ENCODE measurements around the gene NTSR2. TPM values are rescaled to one million over a fixed set of nuclear protein-coding genes. Genes with fewer than 3 reads are reported as not detected.

Gene NTSR2
- total RNA-seq, 2 experiments from 2014 or later = not detected

DNA sequence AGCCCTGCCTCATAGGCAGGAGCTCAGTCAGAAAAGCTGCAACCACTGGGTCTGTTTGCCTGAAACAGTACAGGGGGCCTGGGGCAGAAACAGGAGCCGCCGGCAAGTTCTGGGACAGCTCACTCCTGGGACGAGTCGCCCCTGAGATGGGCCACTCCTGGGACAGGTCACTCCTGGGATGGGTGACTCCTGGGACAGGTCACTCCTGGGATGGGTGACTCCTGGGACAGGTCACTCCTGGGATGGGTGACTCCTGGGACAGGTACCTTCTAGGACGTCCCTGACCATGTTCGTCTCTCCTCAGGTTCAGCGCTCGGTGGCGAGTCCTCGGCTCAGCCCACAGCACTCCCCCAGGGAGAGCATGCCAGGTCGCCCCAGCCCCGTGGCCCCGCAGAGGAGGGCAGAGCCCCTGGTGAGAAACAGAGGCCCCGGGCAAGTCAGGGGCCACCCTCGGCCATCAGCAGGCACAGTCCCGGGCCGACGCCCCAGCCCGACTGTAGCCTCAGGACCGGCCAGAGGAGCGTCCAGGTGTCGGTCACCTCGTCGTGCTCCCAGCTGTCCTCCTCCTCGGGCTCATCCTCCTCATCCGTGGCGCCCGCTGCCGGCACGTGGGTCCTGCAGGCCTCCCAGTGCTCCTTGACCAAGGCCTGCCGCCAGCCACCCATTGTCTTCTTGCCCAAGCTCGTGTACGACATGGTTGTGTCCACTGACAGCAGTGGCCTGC, 51.8 kb downstream of the NTSR2 start:
- Mint-ChIP-seq H3K4me1 (no peaks in the 10 kb centered on the region), H3K27me3 (no peaks in the 10 kb centered on the region), H3K4me3 (no peak overlapping the region), H3K27ac (no peak overlapping the region), H3K36me3 (no peaks in the 10 kb centered on the region), H3K9me3 (no peaks in the 10 kb centered on the region)
- no peak for DNase-seq

DNA sequence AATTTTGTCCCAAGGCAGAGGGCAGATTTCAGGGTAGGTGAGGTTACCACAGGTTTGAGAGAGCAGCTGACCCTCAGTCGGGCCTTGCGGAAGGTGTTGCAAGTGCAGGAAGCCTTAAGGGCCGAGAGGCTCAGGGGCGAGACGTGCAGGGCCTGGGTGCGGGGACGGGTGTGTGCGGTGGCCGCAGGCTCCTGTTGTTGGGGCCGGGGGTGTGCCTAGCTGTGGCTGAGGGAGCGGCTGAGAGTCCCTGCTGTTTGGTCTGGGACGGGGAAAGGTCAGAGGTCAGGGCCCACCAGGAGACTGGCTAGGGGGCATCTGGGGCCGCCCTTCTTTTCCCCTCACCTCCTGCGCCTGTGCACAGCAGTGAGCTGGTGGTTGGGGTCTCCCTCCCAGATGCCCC, 52.5 kb downstream of the NTSR2 start:
- H3K36me3 Mint-ChIP-seq = no peaks in the 10 kb centered on the region
- no peaks in the 10 kb centered on the region for H3K27me3 Mint-ChIP-seq
- no peaks in the 10 kb centered on the region for H3K4me1 Mint-ChIP-seq
- H3K4me3 Mint-ChIP-seq = no peak overlapping the region
- no peak overlapping the region for H3K27ac Mint-ChIP-seq
- DNase-seq = no peak
- H3K9me3 Mint-ChIP-seq = no peaks in the 10 kb centered on the region

DNA sequence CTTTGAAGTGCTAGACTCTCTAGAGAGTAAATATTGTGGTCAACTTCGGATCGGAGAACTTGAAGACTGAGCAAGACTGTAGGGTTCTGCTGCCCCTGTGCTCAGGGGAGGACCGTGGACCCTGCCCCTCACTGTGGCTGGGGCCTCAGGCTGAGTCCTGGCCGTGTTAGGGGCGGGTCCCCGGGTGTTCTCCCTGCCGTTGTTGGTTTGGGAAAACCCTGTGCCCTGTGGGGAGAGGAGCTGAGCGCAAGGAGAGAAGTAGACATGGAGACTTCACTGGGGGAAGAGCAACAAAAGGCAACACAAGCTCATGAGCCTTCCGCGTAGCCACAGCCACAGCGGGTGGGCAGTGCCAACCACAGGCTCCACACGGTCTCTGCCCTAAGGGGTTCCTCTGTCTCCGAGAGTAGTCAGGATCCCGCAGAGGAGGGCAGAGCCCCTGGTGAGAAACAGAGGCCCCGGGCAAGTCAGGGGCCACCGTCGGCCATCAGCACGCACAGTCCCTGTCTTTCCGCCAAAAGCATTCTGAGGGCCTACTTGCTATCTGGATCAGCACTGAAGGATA, 53.1 kb downstream of the NTSR2 start:
- Mint-ChIP-seq H3K4me1 (no peaks in the 10 kb centered on the region), H3K4me3 (no peak overlapping the region), H3K27ac (no peak overlapping the region), H3K27me3 (no peaks in the 10 kb centered on the region), H3K9me3 (no peaks in the 10 kb centered on the region), H3K36me3 (no peaks in the 10 kb centered on the region)
- DNase-seq = no peak

DNA sequence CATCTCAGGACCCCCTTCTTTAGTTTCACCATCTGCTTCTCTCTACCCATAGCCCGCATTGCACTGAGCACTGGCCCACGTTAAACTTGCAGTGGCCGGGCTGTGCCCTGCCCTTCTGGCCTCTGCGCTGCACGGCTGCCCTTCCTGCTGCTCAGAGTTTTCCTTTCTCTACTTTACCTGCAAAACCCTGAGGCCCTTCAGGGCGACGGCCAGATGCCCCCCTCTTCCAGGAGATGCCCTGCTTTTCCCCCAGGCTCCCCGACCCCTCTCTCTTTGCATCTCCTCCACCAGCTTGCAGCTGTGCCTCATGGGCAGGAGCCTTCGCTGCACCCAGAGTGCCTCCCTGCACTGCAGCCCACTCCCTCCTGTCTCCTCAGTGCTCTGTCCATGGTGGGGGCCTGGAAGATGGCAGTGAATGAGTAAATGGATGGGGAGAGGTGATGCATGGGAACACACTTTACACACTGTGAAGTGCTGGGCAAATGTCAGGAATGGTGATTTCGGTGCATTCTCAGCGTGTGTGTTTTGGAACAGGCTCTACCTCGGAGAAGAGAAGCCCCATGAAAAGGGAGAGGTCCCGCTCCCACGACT, 53.8 kb downstream of the NTSR2 start:
- no peaks in the 10 kb centered on the region for H3K9me3 Mint-ChIP-seq
- no peak for DNase-seq
- no peaks in the 10 kb centered on the region for H3K4me1 Mint-ChIP-seq
- no peak overlapping the region for H3K27ac Mint-ChIP-seq
- no peaks in the 10 kb centered on the region for H3K36me3 Mint-ChIP-seq
- H3K27me3 Mint-ChIP-seq = no peaks in the 10 kb centered on the region
- no peak overlapping the region for H3K4me3 Mint-ChIP-seq

DNA sequence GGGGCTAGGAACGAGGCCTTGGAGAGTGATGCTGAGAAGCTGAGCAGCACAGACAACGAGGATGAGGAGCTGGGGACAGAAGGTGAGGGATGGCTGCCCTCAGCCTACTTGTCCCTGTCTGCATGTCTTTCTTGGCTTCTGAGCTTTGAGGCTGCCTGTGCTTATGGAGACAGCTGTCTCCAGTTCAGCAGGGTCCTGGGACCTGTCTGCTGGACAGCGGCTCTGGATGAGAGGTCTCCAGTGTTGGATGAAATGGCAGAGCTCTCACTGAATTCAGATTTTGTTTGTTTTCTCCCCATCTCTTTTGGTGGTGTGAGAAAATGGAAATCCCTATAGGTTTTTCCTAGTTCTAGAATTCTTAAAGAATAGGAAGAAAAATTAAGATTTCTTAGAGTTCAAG, 54.8 kb downstream of the NTSR2 start:
- no peak overlapping the region for H3K4me3 Mint-ChIP-seq
- no peaks in the 10 kb centered on the region for H3K9me3 Mint-ChIP-seq
- no peaks in the 10 kb centered on the region for H3K27me3 Mint-ChIP-seq
- H3K27ac Mint-ChIP-seq = no peak overlapping the region
- H3K36me3 Mint-ChIP-seq = no peaks in the 10 kb centered on the region
- no peaks in the 10 kb centered on the region for H3K4me1 Mint-ChIP-seq
- DNase-seq = no peak

DNA sequence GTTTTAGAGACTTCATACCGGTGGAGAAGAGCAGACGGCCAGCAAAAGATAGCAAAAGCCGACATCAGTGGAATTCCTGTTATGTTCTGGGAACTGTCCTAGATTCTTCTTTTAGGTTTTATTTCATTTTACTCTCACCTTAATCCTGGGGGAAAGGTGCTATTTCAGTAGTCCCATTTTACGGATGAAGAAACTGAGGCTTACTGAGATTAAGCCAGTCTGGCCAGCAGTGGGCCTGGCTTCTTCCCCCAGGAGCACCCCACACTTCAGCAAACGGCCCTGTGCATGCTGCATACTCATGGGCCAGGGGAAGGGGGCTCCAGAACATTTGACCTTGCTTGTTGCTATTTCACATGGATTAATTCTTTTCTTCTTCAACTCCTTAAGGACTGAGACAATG, 56.7 kb downstream of the NTSR2 start:
- Mint-ChIP-seq H3K36me3 (no peaks in the 10 kb centered on the region), H3K9me3 (no peaks in the 10 kb centered on the region), H3K27me3 (no peaks in the 10 kb centered on the region), H3K4me1 (no peaks in the 10 kb centered on the region), H3K4me3 (no peak overlapping the region), H3K27ac (no peak overlapping the region)
- DNase-seq = no peak

GRCh38 chr2:11612553-11613215, 57.3 kb downstream of the NTSR2 start:
- Mint-ChIP-seq H3K27ac (no peak overlapping the region), H3K9me3 (no peaks in the 10 kb centered on the region), H3K4me1 (no peaks in the 10 kb centered on the region), H3K4me3 (no peak overlapping the region), H3K27me3 (peaks cover 2% of the 10 kb centered on the region), H3K36me3 (no peaks in the 10 kb centered on the region)
- no peak for DNase-seq

GRCh38 chr2:11611251-11611650, 58.7 kb downstream of the NTSR2 start:
- H3K27me3 Mint-ChIP-seq = peaks cover 3% of the 10 kb centered on the region
- H3K27ac Mint-ChIP-seq = no peak overlapping the region
- no peak overlapping the region for H3K4me3 Mint-ChIP-seq
- no peaks in the 10 kb centered on the region for H3K4me1 Mint-ChIP-seq
- H3K36me3 Mint-ChIP-seq = no peaks in the 10 kb centered on the region
- no peaks in the 10 kb centered on the region for H3K9me3 Mint-ChIP-seq
- no peak for DNase-seq

DNA sequence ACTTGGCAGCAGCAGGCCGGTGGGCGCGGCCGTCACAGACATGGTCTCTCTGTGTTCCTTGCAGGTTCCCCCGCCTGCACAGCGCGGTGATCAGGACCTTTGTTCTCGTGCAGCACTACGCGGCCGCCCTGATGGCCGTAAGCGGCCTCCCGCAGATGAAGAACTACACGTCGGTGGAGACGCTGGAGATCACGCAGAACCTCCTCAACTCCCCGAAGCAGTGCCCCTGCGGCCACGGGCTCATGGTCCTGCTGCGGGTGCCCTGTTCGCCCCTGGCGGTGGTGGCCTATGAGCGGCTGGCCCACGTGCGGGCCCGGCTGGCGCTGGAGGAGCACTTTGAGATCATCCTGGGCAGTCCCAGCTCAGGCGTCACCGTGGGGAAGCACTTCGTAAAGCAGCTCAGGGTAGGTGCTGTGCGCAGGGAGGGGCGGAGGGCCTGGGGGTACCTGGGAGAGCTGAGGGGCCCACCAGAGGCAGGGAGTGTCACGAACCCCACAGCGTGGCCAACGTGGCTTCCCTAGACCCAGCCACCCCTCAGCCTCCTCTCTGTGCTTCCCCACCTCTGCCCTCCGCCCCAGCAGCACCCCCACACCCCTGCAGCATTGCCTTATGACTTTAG, 59.3 kb downstream of the NTSR2 start:
- H3K36me3 Mint-ChIP-seq = no peaks in the 10 kb centered on the region
- H3K9me3 Mint-ChIP-seq = no peaks in the 10 kb centered on the region
- H3K27ac Mint-ChIP-seq = no peak overlapping the region
- no peak for DNase-seq
- no peak overlapping the region for H3K4me3 Mint-ChIP-seq
- peaks cover 3% of the 10 kb centered on the region for H3K27me3 Mint-ChIP-seq
- no peaks in the 10 kb centered on the region for H3K4me1 Mint-ChIP-seq

Other genes starting within 250 kb of the NTSR2 start
- 10 to 100 TPM; 14.1 to 14.4 TPM for gene E2F6, start 204.0 kb downstream of the NTSR2 start, total RNA-seq
- 1 to 10 TPM in 1 of 2 experiments, under 1 TPM in 1; 0.52 to 1.0 TPM for gene GREB1, start 136.2 kb downstream of the NTSR2 start, total RNA-seq
- gene LPIN1, start 76.4 kb upstream of the NTSR2 start, total RNA-seq = 10 to 100 TPM; 24.1 to 25.2 TPM

Measured in activated naive CD8-positive, alpha-beta T cell treated with anti-CD3 and anti-CD28 coated beads for 36 hours (primary cell).